Breast epithelium (tissue), 4 donors: ENCODE data around the gene DPH6. TPM values are rescaled to one million over a fixed set of nuclear protein-coding genes. Genes with fewer than 3 reads are reported as not detected.
"Not testable (repeated sequence)": the region's sequence is repeated elsewhere in the genome, so short reads cannot be mapped to it uniquely, and the experiment has no call there.

Source experiments
- DNase-seq, 2 donors: peaks; one replicate each; pipeline ENCODE4 v3.0.0-alpha.2; 2019; ENCODE audit warnings: low spot score in 2 of 2
- H3K27ac ChIP-seq, 2 donors: fragments of 200-600 bp; sonication (generic) in 1 of 2; one replicate each; pipeline ENCODE4 v1.5.1; 2016 to 2019; ENCODE audit warnings: mild to moderate bottlenecking in 1 of 2
- H3K27me3 ChIP-seq, 2 donors: fragments of 200-600 bp; sonication (generic) in 1 of 2; one replicate each; pipeline versions ENCODE4 v1.5.1 to v1.6.0; 2017 to 2019; ENCODE audit warnings: control low read depth in 1 of 2, mild to moderate bottlenecking in 1 of 2
- H3K36me3 ChIP-seq: fragments of 200-600 bp; one replicate; pipeline ENCODE4 v1.5.1; 2019
- H3K4me1 ChIP-seq, 2 donors: fragments of 200-600 bp; sonication (generic); one replicate each; pipeline ENCODE4 v1.5.1; 2016 to 2019; ENCODE audit warnings: control low read depth in 1 of 2
- H3K4me3 ChIP-seq, 3 donors: fragments of 200-600 bp; sonication (generic); 1 replicate in 2 of 3; 2 replicates in 1 of 3; pipeline ENCODE4 v1.5.1; 2016 to 2019; ENCODE audit warnings: mild to moderate bottlenecking in 3 of 3, moderate library complexity in 2 of 3
- H3K9me3 ChIP-seq, 2 donors: fragments of 200-600 bp; sonication (generic) in 1 of 2; one replicate each; pipeline ENCODE4 v1.5.1; 2016 to 2019; ENCODE audit warnings: control low read depth in 1 of 2
- POLR2A ChIP-seq: fragments of 450-650 bp; IDR thresholded peaks from one replicate; pipeline ENCODE4 v1.6.1; 2016; ENCODE audit warnings: antibody characterized with exemption, mild to moderate bottlenecking, moderate library complexity
- POLR2AphosphoS5 ChIP-seq, 3 donors: sonication (generic); formaldehyde crosslinking; IDR thresholded peaks; one replicate each; pipeline ENCODE4 v1.6.1; 2017; ENCODE audit warnings: antibody characterized with exemption in 3 of 3
- intact Hi-C: fragments of 100-400 bp; cut with DNase I; formaldehyde crosslinking; loops from one replicate; pipeline ENCODE4 v1.15.1; 2023; ENCODE audit warnings: low total_unique reads
- total RNA-seq, 3 donors: library from RNA; depleted of rRNA; stranded (reverse); fragments of >200 nt; gene quantifications; one replicate each; pipeline ENCODE4 v1.1.0, GENCODE V29; 2016
- TF ChIP-seq, protein P1 (sequence below), 3 donors: fragments of 450-650 bp; IDR thresholded peaks; one replicate each; pipeline ENCODE4 v1.5.1; 2016 to 2017; ENCODE audit warnings: antibody characterized with exemption in 3 of 3, mild to moderate bottlenecking in 3 of 3, moderate library complexity in 3 of 3

Gene DPH6
- total RNA-seq, 3 donors from 2014 or later, result 18.0 to 25.2 (median 20.8) TPM

DNA sequence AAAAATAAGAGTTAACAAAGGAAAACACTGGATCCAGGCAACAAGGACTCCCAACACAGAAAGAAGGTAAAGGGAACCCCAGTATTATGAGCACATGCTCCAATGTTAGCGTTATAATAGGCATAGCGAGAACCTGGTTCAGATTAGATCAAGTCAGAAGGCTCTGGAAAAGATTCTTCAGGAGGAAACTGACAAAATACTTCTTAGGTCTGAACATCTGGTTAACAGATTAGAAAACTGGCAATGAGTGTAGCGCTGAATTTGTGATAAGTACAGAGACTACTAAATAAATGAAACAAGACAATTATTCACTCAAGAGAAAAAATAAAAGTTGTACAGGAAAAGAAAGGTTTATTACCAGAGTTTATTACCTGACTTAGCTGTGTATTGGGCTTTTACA is 146.1 kb downstream of the DPH6 start:
- Histone ChIP-seq H3K4me1 (no peaks in the 10 kb centered on the region), H3K9me3 (no peaks in the 10 kb centered on the region), H3K27ac (no peak overlapping the region), H3K4me3 (no peak overlapping the region), H3K36me3 (no peaks in the 10 kb centered on the region), H3K27me3 (no peaks in the 10 kb centered on the region)
- intact Hi-C loops, result no loop called here
- TF ChIP-seq POLR2AphosphoS5 (IDR thresholded peaks at IDR 0.05), result no peak
- DNase-seq, result no peak

DNA sequence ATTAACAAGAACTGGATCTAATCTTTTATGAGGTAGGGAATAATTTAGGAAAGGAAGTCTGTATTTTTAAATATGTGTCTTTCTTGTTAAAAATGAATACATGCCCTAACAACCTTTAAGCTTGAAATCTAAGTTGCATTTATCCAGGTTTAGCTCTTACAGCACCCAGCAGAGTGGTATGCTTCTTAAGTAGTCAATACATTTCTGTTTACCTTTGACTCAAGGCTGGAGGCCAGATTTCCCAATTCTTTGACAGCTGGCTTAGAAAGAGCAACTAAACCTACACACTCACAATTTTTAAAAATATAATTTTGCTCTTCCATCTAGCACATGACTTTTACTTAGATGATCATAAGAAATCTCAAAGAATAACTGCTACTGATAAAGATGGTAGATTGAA is 148.9 kb downstream of the DPH6 start:
- Histone ChIP-seq H3K9me3 (peaks cover 0 to 4% of the 10 kb centered on the region in 2 donors), H3K27me3 (no peaks in the 10 kb centered on the region), H3K36me3 (no peaks in the 10 kb centered on the region), H3K4me3 (no peak overlapping the region), H3K27ac (no peak overlapping the region), H3K4me1 (no peaks in the 10 kb centered on the region)
- intact Hi-C loops, result no loop called here
- no peak for DNase-seq
- TF ChIP-seq POLR2A, result no peak
- TF ChIP-seq, protein P1, sequence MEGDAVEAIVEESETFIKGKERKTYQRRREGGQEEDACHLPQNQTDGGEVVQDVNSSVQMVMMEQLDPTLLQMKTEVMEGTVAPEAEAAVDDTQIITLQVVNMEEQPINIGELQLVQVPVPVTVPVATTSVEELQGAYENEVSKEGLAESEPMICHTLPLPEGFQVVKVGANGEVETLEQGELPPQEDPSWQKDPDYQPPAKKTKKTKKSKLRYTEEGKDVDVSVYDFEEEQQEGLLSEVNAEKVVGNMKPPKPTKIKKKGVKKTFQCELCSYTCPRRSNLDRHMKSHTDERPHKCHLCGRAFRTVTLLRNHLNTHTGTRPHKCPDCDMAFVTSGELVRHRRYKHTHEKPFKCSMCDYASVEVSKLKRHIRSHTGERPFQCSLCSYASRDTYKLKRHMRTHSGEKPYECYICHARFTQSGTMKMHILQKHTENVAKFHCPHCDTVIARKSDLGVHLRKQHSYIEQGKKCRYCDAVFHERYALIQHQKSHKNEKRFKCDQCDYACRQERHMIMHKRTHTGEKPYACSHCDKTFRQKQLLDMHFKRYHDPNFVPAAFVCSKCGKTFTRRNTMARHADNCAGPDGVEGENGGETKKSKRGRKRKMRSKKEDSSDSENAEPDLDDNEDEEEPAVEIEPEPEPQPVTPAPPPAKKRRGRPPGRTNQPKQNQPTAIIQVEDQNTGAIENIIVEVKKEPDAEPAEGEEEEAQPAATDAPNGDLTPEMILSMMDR (IDR thresholded peaks at IDR 0.05), result no peak
- no peak for TF ChIP-seq POLR2AphosphoS5 (IDR thresholded peaks at IDR 0.05)

DNA sequence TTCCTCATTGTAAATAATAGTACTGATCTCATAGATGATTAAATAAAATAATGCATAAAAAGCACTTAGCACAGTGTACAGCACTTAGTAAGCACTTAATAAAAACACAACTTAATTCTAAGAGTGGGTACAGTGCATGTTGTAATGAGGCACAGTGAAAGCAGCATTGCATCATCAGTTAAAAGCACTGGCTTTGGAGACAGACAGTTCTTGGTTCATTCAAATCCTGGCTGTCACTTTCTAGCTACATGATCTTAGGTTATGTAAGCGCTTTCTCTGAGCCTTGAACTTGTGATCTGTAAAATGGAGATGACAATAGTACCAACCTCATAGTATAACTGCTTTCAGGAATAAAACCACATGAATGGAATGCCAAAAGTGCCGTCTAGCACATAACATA is 151.5 kb downstream of the DPH6 start:
- no peak for DNase-seq
- H3K4me3 ChIP-seq, result no peak overlapping the region
- H3K27ac ChIP-seq, result no peak overlapping the region
- intact Hi-C loops, result no loop called here
- H3K9me3 ChIP-seq, result peaks cover 0 to 4% of the 10 kb centered on the region in 2 donors
- no peaks in the 10 kb centered on the region for H3K36me3 ChIP-seq
- H3K27me3 ChIP-seq, result no peaks in the 10 kb centered on the region
- no peak for TF ChIP-seq POLR2A
- TF ChIP-seq, protein P1 (IDR thresholded peaks at IDR 0.05), result no peak
- no peak for TF ChIP-seq POLR2AphosphoS5 (IDR thresholded peaks at IDR 0.05)
- H3K4me1 ChIP-seq, result no peaks in the 10 kb centered on the region

DNA sequence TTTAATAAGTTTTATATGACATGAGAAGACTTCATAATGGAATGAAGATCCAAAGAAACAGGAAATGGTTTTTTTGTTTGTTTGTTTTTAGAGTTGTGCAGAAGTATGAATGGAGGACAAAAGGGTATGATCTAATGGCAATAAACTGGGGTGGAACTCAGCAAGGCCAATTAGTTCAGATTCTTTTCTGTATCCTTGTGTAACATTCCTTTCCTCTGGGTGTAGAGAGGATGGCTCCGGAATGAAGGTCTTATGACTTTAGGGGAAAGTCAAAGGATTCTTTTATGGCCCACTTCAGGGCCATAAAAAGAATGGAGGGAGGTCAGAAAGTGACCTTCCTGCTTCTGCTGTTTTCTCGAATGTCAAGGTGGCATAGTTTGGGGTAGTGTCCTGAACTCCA is 152.6 kb downstream of the DPH6 start:
- TF ChIP-seq, protein P1 (IDR thresholded peaks at IDR 0.05), result no peak
- TF ChIP-seq POLR2A (no peak), POLR2AphosphoS5 (IDR thresholded peaks at IDR 0.05) (no peak)
- H3K36me3 ChIP-seq, result no peaks in the 10 kb centered on the region
- no peaks in the 10 kb centered on the region for H3K27me3 ChIP-seq
- no peak overlapping the region for H3K4me3 ChIP-seq
- DNase-seq, result no peak
- intact Hi-C loops, result no loop called here
- H3K27ac ChIP-seq, result no peak overlapping the region
- H3K9me3 ChIP-seq, result peaks cover 0 to 4% of the 10 kb centered on the region in 2 donors
- H3K4me1 ChIP-seq, result no peaks in the 10 kb centered on the region

DNA sequence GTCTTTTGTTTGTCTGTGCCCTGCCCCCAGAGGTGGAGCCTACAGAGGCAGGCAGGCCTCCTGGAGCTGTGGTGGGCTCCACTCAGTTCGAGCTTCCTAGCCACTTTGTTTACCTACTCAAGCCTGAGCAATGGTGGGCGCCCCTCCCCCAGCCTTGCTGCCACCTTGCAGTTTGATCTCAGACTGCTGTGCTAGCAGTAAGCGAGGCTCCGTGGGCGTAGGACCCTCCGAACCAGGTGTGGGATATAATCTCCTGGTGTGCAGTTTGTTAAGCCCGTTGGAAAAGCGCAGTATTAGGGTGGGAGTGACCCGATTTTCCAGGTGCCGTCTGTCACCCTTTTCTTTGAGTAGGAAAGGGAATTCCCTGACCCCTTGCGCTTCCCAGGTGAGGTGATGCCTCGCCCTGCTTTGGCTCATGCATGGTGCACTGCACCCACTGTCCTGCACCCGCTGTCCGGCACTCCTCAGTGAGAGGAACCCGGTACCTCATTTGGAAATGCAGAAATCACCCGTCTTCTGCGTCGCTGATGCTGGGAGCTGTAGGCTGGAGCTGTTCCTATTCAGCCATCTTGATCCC is 154.5 kb downstream of the DPH6 start:
- H3K9me3 ChIP-seq, intact Hi-C loops, H3K27ac ChIP-seq, H3K4me1 ChIP-seq, DNase-seq, H3K4me3 ChIP-seq, H3K27me3 ChIP-seq, H3K36me3 ChIP-seq: not testable (repeated sequence)

DNA sequence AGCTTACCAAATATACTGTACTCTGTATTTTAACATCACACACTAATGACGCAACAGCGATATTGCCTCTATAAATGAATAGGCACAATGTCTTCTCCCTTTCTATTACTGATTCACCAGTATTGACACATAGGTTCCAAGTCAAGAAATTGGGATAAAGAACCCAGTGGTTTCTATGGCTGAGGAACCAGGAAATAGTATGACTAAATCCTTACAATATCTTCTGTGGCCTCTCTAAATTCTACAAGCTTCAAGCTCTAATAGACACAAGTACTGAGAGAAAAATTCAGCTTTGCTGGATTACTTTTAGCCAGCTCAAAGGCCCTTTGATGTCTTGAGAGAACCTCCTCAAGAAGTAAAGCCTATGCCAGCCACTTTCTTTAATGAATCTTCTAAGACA is 162.5 kb downstream of the DPH6 start:
- no peaks in the 10 kb centered on the region for H3K4me1 ChIP-seq
- intact Hi-C loops, result no loop called here
- H3K27ac ChIP-seq, result no peak overlapping the region
- no peak for DNase-seq
- no peaks in the 10 kb centered on the region for H3K36me3 ChIP-seq
- H3K9me3 ChIP-seq, result no peaks in the 10 kb centered on the region
- H3K4me3 ChIP-seq, result no peak overlapping the region
- H3K27me3 ChIP-seq, result no peaks in the 10 kb centered on the region
- no peak for TF ChIP-seq POLR2A
- no peak for TF ChIP-seq POLR2AphosphoS5 (IDR thresholded peaks at IDR 0.05)
- TF ChIP-seq, protein P1 (IDR thresholded peaks at IDR 0.05), result no peak
